A549 (cell line): Measurements from ENCODE around the gene VSIR. TPM values are rescaled to one million over a fixed set of nuclear protein-coding genes. Genes with fewer than 3 reads are reported as not detected.

Experiments used
- ATAC-seq, 2 experiments: fragments of 200-7000 bp in 1 of 2; fragments of >200 bp in 1 of 2; cut with Nextera tagmentation in 1 of 2; cut with Tn5 transposase in 1 of 2; 3 replicates each; pipeline versions ENCODE4 v1.8.0 to v1.9.1; 2018 to 2020; ENCODE audit warnings: mild to moderate bottlenecking in 1 of 2, moderate library complexity in 1 of 2
- CTCF ChIA-PET: fragments of 300-600 bp; sonication (Branson Sonifier 250); formaldehyde crosslinking; extraction: SDS; loops from one replicate; lab custom pipeline; 2021; ENCODE audit warnings: antibody characterized with exemption, inconsistent platforms; lab: Yijun Ruan, JAX
- POLR2A ChIA-PET: fragments of 350-600 bp; formaldehyde crosslinking; extraction: SDS; loops from one replicate; lab custom pipeline; 2021; ENCODE audit warnings: antibody characterized with exemption, inconsistent platforms; lab: Yijun Ruan, JAX
- DNase-seq, 2 experiments: peaks; one replicate each; pipeline versions ENCODE4 v3.0.0 to v3.0.0-alpha.2; 2011 to 2016; ENCODE audit warnings: low read depth in 1 of 2, low spot score in 1 of 2
- FAIRE-seq: peaks from 2 replicates; lab custom pipeline; 2011; peaks lifted over from hg19 to GRCh38; lab: Jason Lieb, UNC
- H3K27ac ChIP-seq, 2 experiments: fragments of >200 bp; sonication (Bioruptor Twin); formaldehyde crosslinking; 3 replicates each; pipeline ENCODE4 v1.5.1; 2016 to 2017
- H3K4me1 ChIP-seq: fragments of >200 bp; sonication (Bioruptor Twin); formaldehyde crosslinking; 3 replicates; pipeline ENCODE4 v1.6.1; 2016
- H3K4me2 ChIP-seq: fragments of >200 bp; sonication (Bioruptor Twin); formaldehyde crosslinking; 3 replicates; pipeline ENCODE4 v1.6.1; 2016
- H3K4me3 ChIP-seq: fragments of >200 bp; sonication (Bioruptor Twin); formaldehyde crosslinking; 3 replicates; pipeline ENCODE4 v1.5.1; 2016
- H3K9me3 ChIP-seq: fragments of >200 bp; sonication (Bioruptor Twin); formaldehyde crosslinking; 3 replicates; pipeline ENCODE4 v1.6.1; 2016
- BCL3 ChIP-seq: fragments of >200 bp; sonication (Bioruptor Twin); formaldehyde crosslinking; IDR thresholded peaks from 3 replicates; pipeline ENCODE4 v1.6.1; 2016
- ELK1 ChIP-seq: fragments of 150-350 bp; IDR thresholded peaks from 2 replicates; pipeline ENCODE4 v1.6.1; 2014; ENCODE audit warnings: low read depth, mild to moderate bottlenecking, low read length
- FOSB ChIP-seq: fragments of 250-450 bp; sonication (Bioruptor Pico); IDR thresholded peaks from 2 replicates; pipeline ENCODE4 v1.5.0; 2020; ENCODE audit warnings: mild to moderate bottlenecking, moderate library complexity
- HEYL ChIP-seq: fragments of 250-450 bp; sonication (Bioruptor Pico); IDR thresholded peaks from 2 replicates; pipeline ENCODE4 v1.8.0; 2021; ENCODE audit warnings: mild to moderate bottlenecking, moderate library complexity
- HOXB13 ChIP-seq: fragments of 250-450 bp; sonication (Bioruptor Pico); IDR thresholded peaks from 2 replicates; pipeline ENCODE4 v1.5.0; 2020; ENCODE audit warnings: low read depth, mild to moderate bottlenecking, moderate library complexity
- HOXB5 ChIP-seq: fragments of 250-450 bp; sonication (Bioruptor Pico); IDR thresholded peaks from 2 replicates; pipeline ENCODE4 v1.5.0; 2020; ENCODE audit warnings: mild to moderate bottlenecking, moderate library complexity
- MAFK ChIP-seq: fragments of 450-650 bp; IDR thresholded peaks from 2 replicates; pipeline ENCODE4 v1.6.1; 2014; ENCODE audit not compliant: partially characterized antibody
- MYC ChIP-seq: IDR thresholded peaks from 2 replicates; pipeline ENCODE4 v1.6.1; 2012; ENCODE audit warnings: mild to moderate bottlenecking, inconsistent platforms, low read length, improper control_type of control experiment, borderline replicate concordance
- PBX3 ChIP-seq: IDR thresholded peaks from 2 replicates; pipeline ENCODE4 v1.6.1; 2012
- RAD21 ChIP-seq, 2 experiments: fragments of >200 bp in 1 of 2; sonication (Bioruptor Twin) in 1 of 2; formaldehyde crosslinking in 1 of 2; IDR thresholded peaks in 1 of 2; conservative IDR thresholded peaks in 1 of 2; 2 replicates in 1 of 2; 3 replicates in 1 of 2; pipeline ENCODE4 v1.6.1; 2012 to 2018; ENCODE audit warnings: inconsistent platforms in 1 of 2
- RFX5 ChIP-seq: fragments of 450-650 bp; IDR thresholded peaks from 2 replicates; pipeline ENCODE4 v1.7.1; 2014; ENCODE audit warnings: antibody characterized with exemption, mild to moderate bottlenecking, moderate library complexity
- RNF2 ChIP-seq: fragments of 200-600 bp; sonication (generic); IDR thresholded peaks from 2 replicates; pipeline ENCODE4 v1.6.1; 2016; ENCODE audit warnings: low read depth, mild to moderate bottlenecking, antibody characterized with exemption, moderate library complexity, borderline replicate concordance
- TP53 ChIP-seq: fragments of 250-450 bp; sonication (Bioruptor Pico); IDR thresholded peaks from 2 replicates; pipeline ENCODE4 v1.5.0; 2021; ENCODE audit warnings: mild to moderate bottlenecking, moderate library complexity
- USF2 ChIP-seq: fragments of 450-650 bp; IDR thresholded peaks from 2 replicates; pipeline ENCODE4 v1.6.1; 2014; ENCODE audit warnings: antibody characterized with exemption
- WGBS: methylation state at CpG from one replicate; pipeline ENCODE4 v1.1.6; 2017; ENCODE audit errors: missing lambda C conversion rate; 5-methylcytosine and 5-hydroxymethylcytosine counted together
- polyA plus RNA-seq, 4 experiments: library from polyadenylated mRNA; depleted of rRNA in 3 of 4; stranded (reverse); fragments of >200 nt; fragmentation: RNase III in 1 of 4; extraction: RNeasy Plus Mini Kit Qiagen cat#74134 plus additional on column Dnase treatment in 1 of 4; gene quantifications; 2 replicates in 3 of 4; 3 replicates in 1 of 4; pipeline ENCODE4 v1.2.3, GENCODE V29; 2011 to 2017

The VSIR gene
- polyA plus RNA-seq, 2 of the 4 experiments (the other 2 are of a cell fraction): 15.5 to 18.5 TPM

- no peak for TF ChIP-seq TP53 (CRISPR knock-in tag)
- no peak for TF ChIP-seq MAFK
- TF ChIP-seq FOSB: no peak
- no peak for TF ChIP-seq RAD21 (conservative IDR thresholded peaks at IDR 0.05 in 1 of 2, IDR thresholded peaks at IDR 0.05 in 1 of 2)
- no peak for TF ChIP-seq RFX5
- TF ChIP-seq USF2: no peak
- no peak for TF ChIP-seq MYC
- TF ChIP-seq PBX3: no peak
- TF ChIP-seq HOXB13 (CRISPR knock-in tag): no peak
Observed at GRCh38 chr10:71731791-71732190, 41.5 kb downstream of the VSIR start (continued).

GRCh38 chr10:71729161-71729636 lies 44.1 kb downstream of the VSIR start:
- no peak overlapping the region for H3K4me3 ChIP-seq
- H3K27ac ChIP-seq: peak overlapping the region; percentile 38 to 79
- ChIA-PET CTCF (interaction anchor here (1.1 to 6.1 kb wide), 8 partner anchors 8 to 410 kb away, joined by 3 to 31 read pairs (median 4); partner anchors contain the start of genes SLC29A3 and VSIR), POLR2A (interaction anchor here (3.0 kb wide), 1 partner anchor 38 kb away, joined by 10 read pairs; no protein-coding TSS in a partner anchor)
- peak; percentile 45; the same call in 1 of the 2 replicates for TF ChIP-seq HOXB5 (CRISPR knock-in tag)
- TF ChIP-seq BCL3: no peak
- H3K4me2 ChIP-seq: peak overlapping the region; percentile 71
- ATAC-seq: peak; percentile 22 to 50; a peak in 3 of 6 replicates
- peak; percentile 54 to 67 for DNase-seq
- H3K4me1 ChIP-seq: peaks cover 33% of the 10 kb centered on the region
- 46% methylated on average over 10 of the region's 10 CpGs for WGBS
- FAIRE-seq: no peak
- H3K9me3 ChIP-seq: no peaks in the 10 kb centered on the region

GRCh38 chr10:71727738-71728737 lies 45.3 kb downstream of the VSIR start:
- Histone ChIP-seq H3K27ac (peak overlapping the region; percentile 38 to 79; a peak in 4 of 6 replicates), H3K4me2 (peak overlapping the region; percentile 71), H3K4me3 (no peak overlapping the region), H3K4me1 (peaks cover 33% of the 10 kb centered on the region), H3K9me3 (no peaks in the 10 kb centered on the region)
- WGBS: 63% methylated on average over 8 of the region's 8 CpGs
- ATAC-seq: peak in 1 of 2 experiments; percentile 18; a peak in 2 of 6 replicates
- DNase-seq: peak; percentile 19 to 42
- ChIA-PET CTCF (interaction anchor here (1.1 to 6.1 kb wide), 6 partner anchors 15 to 408 kb away, joined by 3 to 31 read pairs (median 4); partner anchors contain the start of genes SLC29A3 and VSIR), POLR2A (interaction anchor here (0.6 to 3.0 kb wide), 3 partner anchors 39 to 409 kb away, joined by 3 to 10 read pairs (median 10); partner anchors contain the start of genes SLC29A3 and VSIR)
- TF ChIP-seq MYC (no peak), HOXB13 (CRISPR knock-in tag) (no peak), RNF2 (no peak), HEYL (no peak), ELK1 (no peak)
- FAIRE-seq: no peak
